ENCODE data around the gene DYNLT2B. TPM values are rescaled to one million over a fixed set of nuclear protein-coding genes. Genes with fewer than 3 reads are reported as not detected.
"Not testable (repeated sequence)": the region's sequence is repeated elsewhere in the genome, so short reads cannot be mapped to it uniquely, and the experiment has no call there.

The DYNLT2B gene
- total RNA-seq, 1 donor from 2014 or later, result 1.1 TPM

DNA sequence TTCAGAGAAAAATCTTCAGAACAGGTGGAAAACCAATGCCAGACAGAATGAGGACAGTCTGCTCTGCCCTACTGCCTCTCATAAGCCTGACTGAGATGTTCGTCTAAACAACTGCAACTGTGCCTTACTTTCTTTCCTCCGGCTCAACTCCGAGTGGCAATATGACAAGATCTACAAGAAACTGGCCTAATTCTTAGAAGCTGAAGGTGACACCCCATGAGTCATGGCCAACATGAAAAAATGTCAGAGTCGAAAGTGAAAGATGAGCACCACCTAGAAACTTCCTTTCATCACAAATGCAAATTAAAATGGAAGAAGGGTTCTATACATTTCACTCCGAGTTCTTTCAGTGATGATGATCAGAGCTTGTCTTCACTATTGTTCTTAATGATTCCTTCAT, 43.5 kb downstream of the DYNLT2B start:
- no peak for ATAC-seq
- DNase-seq (ENCODE audit: low spot score), result no peak

DNA sequence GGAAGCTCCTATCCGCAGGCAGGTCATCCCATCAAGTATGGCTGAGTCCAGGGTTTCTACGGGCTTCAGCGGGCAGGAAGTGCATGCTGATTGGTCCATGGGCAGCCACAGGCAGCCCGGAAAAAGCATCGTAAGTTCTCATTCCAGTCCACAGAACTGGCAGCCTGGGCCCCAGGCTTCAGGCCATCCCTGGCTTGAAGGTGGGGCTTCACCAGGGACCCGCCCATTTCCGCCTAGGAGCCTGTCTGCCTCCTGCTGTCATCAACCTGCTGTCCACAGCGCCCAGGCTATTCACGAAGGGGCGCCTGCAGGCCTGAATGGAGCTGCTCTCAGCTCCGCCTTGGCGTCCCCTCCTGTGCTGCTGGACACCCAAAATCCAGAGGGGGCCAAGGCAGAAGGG, 44.4 kb downstream of the DYNLT2B start:
- DNase-seq (ENCODE audit: low spot score) (no peak), ATAC-seq (no peak)

DNA sequence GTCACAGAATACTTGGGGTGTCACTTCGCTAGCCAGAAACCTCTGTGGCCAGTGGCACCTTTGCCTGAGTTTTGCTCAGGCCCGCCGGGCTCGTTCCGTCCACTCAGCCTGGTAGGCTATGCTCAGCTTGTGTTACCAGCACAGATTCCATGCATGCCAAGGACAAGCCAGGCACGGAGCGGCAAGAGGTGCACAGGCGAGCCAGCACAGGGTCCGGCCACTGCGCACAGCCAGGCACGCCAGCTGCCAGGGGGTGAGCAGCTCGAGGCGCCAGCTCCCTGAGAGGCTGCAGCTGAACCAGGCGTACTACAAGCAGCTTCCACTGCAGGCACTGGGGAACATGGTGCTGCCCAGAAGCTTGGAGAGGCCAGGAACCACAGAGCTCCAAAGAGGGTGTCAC, 45.2 kb downstream of the DYNLT2B start:
- ATAC-seq (no peak), DNase-seq (ENCODE audit: low spot score) (no peak)

DNA sequence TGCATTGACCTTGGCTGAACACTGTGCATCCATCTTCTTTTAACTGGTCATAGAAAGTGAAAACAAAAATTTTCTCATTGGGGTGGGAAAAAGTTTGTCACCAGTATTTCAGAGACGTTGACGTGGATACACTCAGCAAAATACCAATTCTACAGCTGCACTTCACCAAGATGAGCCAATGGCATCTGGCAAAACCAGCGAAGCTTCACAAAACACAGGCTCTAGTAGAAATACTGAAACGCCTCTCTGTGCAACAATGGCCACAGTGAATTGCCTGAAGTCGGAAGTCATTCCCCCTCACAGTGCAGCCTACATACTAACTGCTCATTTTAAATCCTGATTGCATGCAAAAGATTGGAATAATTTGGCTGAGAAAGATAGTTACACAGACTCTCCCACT, 47.5 kb downstream of the DYNLT2B start:
- ATAC-seq (no peak), DNase-seq (ENCODE audit: low spot score) (no peak)

DNA sequence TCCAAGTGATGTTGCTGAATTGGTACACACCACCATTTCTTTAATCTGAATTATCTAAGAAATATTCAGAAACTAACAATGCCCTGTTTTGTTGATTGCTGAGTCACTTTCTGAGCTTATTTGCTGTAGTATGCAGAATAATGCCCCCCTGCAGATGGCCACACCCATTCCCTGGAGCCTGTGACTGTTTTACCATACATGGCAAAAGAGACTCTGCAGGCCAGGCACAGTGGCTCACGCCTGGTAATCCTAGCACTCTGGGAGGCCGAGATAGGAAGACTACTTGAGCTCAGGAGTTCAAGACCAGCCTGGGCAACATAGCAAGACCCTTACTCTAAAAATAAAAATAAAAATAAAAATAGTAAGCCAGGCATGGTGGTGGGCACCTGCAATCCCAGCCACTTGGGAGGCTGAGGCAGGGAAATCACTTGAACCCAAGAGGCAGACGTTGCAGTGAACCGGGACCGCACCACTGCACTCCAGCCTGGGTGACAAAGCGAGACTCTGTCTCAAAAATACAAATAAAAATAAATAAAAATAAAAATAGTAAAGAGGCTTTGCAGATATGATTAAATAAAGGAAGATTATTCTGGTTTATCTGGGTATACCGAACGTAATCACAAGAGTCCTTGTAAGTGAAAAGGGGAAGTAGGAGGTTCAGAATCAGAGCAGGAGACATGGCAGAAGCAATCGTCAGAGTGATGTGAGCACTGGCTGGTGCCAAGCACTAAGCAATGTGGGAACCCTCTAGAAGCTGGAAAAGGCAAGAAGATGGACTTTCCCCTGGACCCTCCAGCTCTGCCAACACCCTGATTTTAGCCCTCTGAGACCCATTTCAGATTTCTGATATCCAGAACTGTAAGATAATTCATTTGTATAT, 49.5 kb downstream of the DYNLT2B start:
- DNase-seq (ENCODE audit: low spot score), result peak; percentile 41
- peak; percentile 24 for ATAC-seq

DNA sequence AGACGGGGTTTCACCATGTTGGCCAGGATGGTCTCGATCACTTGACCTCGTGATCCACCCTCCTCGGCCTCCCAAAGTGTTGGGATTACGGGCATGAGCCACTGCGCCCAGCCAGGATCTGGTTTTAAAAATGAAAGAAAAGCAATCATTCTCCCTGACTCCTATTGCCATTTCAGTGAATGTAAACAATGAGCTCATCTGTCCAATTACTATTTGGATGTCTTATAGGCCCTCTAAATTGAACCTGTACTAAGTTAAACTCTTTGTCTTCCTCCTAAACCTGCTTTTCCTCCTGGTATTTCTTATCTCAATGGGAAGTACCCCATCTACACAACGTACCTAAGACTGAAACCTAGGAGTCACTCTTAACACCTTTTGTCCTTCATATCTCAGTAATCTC, 54.2 kb downstream of the DYNLT2B start:
- ATAC-seq, result no peak

DNA sequence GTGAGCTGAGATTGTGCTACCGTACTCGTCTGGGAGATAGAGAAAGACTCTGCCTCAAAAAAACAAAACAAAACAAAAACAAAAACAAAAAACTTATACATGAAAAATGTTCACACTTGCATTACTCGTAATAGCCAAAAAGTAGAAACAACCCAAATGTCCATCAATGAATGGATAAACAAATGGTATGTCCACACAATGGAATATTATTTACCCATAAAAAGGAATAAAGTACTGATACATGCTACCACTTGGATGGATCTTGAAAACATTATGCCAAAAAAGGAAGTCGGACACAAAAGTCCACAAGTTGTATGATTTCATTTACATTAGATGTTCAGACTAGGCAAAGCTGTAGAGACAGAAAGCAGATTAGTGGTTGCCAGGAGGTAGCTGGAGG, 57.3 kb downstream of the DYNLT2B start:
- DNase-seq (ENCODE audit: low spot score), result no peak
- no peak for ATAC-seq

More for the DNA sequence above, 54.2 kb downstream of the DYNLT2B start:
- peak; percentile 35 for DNase-seq (ENCODE audit: low spot score)

DNA sequence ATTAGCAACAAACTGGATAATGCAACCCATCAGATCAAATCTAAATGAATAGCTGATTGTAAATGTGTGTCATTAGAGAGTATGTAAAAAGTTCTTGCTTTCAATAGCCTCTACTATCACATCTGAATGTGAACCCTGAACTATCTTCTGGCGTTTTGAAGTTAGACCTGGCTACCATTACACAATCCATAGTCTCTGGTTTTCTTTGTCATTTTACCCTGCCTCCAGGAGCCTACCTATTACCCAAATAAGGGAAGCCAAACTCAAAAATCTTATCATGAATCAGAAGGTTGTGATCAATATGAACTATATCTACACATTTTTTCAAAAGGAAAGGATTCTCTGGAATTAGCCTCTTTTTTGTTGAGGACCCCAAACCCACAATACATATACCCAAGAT, 62.3 kb downstream of the DYNLT2B start:
- DNase-seq (ENCODE audit: low spot score) (no peak), ATAC-seq (no peak)

DNA sequence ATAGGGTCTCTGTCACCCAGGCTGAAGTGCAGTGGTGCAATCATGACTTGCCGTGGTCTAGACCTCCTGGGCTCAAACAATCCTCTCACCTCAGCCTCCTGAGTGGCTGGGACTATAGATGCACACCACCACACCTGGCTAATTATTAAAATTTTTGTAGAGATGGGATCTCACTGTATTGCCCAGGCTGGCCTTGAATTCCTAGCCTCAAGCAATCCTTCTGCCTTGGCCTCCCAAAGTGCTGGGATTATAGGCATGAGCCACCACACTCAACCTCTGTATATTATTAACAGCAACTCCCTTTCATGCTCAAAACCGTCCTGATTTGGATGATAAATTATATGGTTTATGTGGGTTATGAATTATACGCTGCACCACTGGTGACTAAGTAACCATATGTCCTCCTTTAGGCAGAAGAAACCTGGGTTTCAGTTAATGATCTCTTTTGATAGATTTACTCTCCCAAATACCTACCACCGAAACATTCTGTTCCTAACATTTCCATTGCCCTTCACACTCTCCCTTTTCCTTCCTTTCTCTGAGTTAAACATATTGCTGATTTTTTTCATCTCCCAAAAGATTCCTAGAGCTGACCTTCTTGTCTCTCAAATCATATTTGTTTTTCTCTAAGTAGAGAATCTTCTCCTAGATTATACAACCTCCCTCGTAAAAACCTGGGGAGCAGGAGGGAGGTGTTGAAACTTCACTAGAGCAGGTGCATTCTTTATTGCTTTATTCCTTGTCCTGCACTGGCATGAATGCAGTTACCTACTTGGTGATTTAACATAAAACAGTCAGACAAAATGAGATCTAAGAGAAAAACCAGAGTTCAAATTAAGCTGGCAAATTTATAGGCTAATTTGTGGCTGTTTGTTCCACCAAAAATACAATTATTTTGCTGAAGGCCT, 63.4 kb downstream of the DYNLT2B start:
- DNase-seq (ENCODE audit: low spot score) (no peak), ATAC-seq (no peak)

DNA sequence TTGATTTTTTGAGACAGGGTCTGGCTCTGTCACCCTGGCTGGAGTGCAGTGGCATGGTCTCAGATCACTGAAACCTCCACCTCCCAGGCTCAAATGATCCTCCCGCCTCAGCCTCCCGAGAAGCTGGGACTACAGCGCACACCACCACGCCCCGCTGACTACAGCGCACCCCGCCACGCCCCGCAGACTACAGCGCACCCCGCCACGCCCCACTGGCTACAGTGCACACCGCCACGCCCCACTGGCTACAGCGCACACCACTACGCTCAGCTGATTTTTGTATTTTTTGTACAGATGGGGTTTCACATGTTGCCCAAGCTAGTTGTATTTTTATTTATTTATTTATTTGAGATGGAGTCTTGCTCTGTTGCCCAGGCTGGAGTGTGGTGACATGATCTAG, 66.1 kb downstream of the DYNLT2B start:
- ATAC-seq (no peak), DNase-seq (ENCODE audit: low spot score) (no peak)

DNA sequence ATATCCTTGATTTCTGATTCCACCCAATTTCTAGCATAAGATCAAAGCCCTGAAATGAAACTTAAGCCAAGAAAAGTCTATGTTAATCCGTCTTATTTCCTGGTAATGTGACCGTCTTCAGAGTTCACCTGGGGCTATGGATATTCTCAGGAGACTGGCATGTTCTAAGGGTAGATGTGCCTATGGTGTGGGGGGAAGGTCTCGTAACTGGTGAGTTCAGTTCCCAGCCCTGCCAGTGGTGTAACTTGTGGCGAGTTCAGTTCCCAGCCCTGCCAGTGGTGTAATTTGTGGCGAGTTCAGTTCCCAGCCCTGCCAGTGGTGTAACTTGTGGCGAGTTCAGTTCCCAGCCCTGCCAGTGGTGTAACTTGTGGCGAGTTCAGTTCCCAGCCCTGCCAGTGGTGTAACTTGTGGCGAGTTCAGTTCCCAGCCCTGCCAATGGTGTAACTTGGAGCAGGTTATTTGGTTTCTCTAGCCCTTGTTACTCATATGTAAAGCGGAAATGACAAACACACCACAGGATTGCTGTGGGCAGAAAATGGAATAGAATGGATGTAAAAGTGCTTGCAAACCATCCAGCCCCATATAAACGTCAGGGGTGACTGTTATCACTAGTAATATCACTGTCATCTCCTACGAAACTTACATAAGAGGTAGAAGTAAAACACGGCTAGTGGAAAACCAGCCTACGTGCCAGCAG, 71.3 kb downstream of the DYNLT2B start:
- ATAC-seq (no peak), DNase-seq (ENCODE audit: low spot score) (no peak)

DNA sequence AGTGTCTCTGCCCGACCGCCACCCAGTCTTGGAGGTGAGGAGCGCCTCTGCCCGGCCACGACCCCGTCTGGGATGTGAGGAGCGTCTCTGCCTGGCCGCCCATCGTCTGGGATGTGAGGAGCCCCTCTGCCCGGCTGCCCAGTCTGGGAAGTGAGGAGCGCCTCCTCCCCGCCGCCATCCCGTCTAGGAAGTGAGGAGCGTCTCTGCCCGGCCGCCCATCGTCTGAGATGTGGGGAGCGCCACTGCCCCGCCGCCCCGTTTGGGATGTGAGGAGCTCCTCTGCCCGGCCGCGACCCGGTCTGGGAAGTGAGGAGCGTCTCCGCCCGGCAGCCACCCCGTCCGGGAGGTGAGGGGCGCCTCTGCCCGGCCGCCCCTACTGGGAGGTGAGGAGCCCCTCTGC, 73.9 kb downstream of the DYNLT2B start:
- DNase-seq (ENCODE audit: low spot score); ATAC-seq: not testable (repeated sequence)

DNA sequence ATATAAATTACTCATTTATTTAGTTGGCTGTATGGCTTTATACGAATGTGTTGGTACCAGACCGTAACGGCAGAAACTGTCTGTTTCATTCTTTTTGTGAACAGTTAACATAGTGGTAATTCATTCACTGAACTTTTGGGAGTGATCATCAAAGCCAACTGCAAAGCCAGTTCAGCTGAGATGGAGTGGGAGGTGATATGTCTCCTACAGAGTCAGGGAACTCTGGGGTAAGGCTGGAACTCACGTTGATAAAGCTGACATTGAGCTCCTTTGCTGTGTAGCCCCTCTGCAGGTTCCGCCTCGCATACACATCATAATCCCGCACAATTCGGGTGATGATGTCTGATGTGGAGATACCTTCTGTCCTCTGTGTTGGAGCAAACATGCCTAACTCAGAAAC, 76.3 kb downstream of the DYNLT2B start:
- ATAC-seq (no peak), DNase-seq (ENCODE audit: low spot score) (no peak)

Other genes with a start within 250 kb of the DYNLT2B start
- gene TFRC, start 236.2 kb downstream of the DYNLT2B start, total RNA-seq, result 20.9 TPM
- 1.3 TPM for gene ZDHHC19, start 106.8 kb downstream of the DYNLT2B start, total RNA-seq
- gene SLC51A, start 101.7 kb downstream of the DYNLT2B start, total RNA-seq, result 20.0 TPM
- gene PCYT1A, start 30.5 kb downstream of the DYNLT2B start, total RNA-seq, result 22.2 TPM
- gene TM4SF19, start 20.1 kb upstream of the DYNLT2B start, total RNA-seq, result not detected
- gene UBXN7, start 114.2 kb upstream of the DYNLT2B start, total RNA-seq, result 18.5 TPM
- gene RNF168, start 185.5 kb upstream of the DYNLT2B start, total RNA-seq, result 12.9 TPM
- gene SMCO1, start 197.1 kb upstream of the DYNLT2B start, total RNA-seq, result not detected